GM21367 (cell line): ENCODE results near the gene OSBPL2.

Source experiments
- ATAC-seq: cut with Tn5 transposase; IDR thresholded peaks from one replicate; pipeline ENCODE4 v1.9.1; 2021; ENCODE audit not compliant: unreplicated experiment

Gene OSBPL2

GRCh38 chr20:62296724-62297448, 58.6 kb downstream of the OSBPL2 start:
- no peak for ATAC-seq

GRCh38 chr20:62297449-62298227, 59.3 kb downstream of the OSBPL2 start:
- no peak for ATAC-seq

DNA sequence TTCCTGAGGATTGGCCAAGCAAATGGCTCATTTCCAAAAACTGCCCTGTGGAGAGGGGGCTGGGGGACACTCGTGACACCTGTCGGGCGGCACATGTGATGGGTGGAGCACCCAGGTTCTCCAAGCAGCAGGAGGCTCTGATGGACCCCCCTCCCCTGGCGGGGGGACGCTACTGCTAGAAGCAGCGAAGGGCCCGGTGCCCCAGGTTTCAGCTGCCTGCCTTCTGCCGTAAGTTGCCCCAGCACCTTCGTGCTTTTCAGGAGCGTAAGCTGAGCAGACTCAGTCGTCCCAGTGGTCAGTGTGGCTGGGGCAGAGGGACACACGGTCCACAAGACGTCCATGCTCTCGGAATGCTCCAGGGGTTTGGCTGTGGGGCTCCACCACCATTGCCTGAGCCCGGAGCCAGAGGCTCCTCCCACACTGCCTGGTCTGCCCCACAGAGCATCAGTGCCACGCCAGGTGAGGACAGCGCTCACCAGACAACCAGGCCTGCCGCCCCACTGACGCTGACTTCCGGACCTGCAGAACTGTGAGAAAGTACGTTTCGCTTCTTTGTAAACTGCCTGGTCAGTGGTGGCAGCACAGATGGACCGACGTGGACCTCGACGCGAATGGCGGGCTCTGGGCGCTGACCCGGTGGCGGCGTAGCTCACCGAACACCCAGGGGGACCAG, 60.4 kb downstream of the OSBPL2 start:
- ATAC-seq = no peak

DNA sequence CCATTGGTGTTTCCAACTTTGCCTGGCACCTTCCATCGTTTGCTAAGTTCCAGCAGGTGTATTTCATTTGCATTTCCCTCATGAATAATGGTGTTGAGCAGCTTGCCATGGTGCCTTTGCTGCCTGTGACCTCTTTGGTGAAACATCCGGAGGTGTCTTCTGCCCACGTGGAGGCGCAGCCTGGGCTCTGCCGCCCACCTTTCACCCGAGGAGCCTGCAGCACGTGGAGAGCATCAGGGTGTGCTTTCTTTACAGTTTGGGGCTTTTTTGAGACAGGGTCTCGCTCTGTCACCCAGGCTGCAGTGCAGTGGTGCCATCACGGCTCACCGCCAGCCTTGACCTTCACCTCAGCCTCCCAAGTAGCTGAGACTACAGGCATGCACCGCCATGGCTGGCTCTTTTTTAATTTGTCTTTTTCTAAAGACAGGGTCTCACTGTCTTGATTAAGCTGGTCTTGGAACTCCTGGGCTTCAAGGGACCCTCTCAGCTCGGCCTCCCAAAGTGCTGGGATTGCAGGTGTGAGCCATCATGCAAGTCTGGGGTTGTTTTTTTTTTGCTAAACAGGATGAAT, 61.4 kb downstream of the OSBPL2 start:
- no peak for ATAC-seq

GRCh38 chr20:62300319-62300718, 62.0 kb downstream of the OSBPL2 start:
- ATAC-seq = no peak

DNA sequence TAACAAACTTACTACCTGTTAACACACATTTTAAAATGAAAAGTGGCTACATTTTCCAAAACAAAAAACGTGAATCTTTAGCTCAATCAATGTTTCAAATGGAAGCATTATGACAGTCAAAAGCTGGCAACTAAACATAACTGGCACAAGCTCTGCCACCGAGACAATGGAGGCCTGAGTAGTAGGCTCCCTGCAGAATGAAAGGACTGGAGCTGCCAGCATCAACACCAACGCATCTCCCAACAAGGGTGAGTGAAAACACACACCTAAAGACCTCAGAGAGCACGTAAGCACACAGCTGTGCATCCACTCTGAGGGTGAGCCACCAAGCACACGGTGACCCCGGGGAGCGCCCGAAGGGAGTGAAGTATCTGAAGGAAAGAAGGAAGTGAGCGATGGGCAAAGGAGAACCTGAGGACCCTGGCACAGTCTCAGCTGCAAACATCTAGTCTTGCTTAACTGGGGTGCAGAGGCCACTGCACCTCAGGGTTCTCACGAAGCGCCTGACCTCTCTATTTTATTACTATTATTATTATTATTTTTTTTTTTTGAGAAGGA, 62.9 kb downstream of the OSBPL2 start:
- ATAC-seq = no peak

DNA sequence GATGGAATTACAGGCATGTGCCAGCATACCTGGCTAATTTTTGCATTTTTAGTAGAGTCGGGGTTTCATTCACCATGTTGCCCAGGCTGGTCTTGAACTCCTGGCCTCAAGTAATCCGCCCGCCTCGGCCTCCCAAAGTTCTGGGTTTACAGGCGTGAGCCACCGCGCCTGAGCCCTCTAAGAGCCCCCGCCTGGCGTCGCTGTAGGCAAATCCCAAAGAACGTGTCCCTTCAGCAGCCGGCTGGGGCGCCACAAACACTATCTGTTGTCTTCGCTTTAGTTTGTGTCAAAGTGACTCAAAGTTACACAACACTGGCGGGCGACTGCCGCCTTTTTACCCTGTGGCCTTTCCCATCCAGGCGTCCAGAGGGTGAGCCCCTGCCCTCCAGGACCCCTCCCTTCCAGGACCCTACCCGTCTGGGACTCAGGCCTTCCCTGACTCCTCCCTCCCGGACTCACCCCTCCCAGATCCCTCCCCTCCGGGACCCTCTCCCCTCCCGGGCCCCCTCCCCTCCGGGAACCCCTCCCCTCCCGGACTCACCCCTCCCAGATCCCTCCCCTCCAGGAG, 63.5 kb downstream of the OSBPL2 start:
- ATAC-seq = peak; percentile 31

GRCh38 chr20:62302341-62303061, 64.2 kb downstream of the OSBPL2 start, which contains the start of gene ADRM1:
Gene ADRM1 (plus strand): TSS chr20:62302997. CDS start chr20:62303569, 572 bp downstream.
- ATAC-seq = peak; percentile 75

- no peak for ATAC-seq
These were observed 64.7 kb downstream of the OSBPL2 start for GRCh38 chr20:62303062-62303339.

- peak; percentile 0 for ATAC-seq
These were observed 65.3 kb downstream of the OSBPL2 start for GRCh38 chr20:62303340-62304226.

DNA sequence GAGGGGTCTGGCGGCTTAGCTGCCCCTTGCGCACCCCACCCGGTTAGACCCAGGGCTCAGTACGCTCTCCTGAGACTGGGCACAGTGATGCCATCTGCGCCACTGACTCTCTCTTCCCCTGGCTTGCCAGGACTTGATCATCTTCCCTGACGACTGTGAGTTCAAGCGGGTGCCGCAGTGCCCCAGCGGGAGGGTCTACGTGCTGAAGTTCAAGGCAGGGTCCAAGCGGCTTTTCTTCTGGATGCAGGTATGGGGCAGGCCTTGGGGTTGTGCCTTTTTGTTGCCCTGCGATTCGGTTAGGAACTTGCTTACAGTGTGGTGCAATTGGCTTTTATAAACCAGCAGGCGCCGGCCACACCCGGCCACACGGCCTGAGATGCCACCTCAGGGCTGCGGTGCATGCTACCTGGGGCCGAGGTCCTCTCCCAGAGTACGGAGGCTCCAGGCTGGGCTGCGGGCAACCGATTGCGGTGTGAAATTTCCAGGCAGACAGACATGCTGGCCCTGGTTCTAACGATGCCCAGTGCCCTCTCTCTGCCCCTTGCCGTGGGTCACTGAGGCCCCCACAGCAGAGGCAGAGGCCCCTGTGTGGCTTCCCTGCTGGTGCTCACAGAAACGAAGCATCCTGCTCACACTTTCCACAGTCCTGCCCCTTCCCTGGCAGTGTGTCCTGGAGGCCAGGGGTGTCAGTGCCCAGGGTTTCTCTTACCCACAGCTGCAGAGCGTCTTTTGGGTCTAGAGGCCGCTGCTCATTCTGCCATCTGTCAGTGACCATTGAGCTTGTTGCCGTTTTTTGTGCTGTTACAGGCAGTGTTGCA, 66.2 kb downstream of the OSBPL2 start:
- no peak for ATAC-seq

- no peak for ATAC-seq
These were observed 66.9 kb downstream of the OSBPL2 start for GRCh38 chr20:62305149-62305764.

GRCh38 chr20:62305765-62306413, 67.6 kb downstream of the OSBPL2 start:
- no peak for ATAC-seq

GRCh38 chr20:62306414-62307187, 68.3 kb downstream of the OSBPL2 start:
- ATAC-seq = no peak

DNA sequence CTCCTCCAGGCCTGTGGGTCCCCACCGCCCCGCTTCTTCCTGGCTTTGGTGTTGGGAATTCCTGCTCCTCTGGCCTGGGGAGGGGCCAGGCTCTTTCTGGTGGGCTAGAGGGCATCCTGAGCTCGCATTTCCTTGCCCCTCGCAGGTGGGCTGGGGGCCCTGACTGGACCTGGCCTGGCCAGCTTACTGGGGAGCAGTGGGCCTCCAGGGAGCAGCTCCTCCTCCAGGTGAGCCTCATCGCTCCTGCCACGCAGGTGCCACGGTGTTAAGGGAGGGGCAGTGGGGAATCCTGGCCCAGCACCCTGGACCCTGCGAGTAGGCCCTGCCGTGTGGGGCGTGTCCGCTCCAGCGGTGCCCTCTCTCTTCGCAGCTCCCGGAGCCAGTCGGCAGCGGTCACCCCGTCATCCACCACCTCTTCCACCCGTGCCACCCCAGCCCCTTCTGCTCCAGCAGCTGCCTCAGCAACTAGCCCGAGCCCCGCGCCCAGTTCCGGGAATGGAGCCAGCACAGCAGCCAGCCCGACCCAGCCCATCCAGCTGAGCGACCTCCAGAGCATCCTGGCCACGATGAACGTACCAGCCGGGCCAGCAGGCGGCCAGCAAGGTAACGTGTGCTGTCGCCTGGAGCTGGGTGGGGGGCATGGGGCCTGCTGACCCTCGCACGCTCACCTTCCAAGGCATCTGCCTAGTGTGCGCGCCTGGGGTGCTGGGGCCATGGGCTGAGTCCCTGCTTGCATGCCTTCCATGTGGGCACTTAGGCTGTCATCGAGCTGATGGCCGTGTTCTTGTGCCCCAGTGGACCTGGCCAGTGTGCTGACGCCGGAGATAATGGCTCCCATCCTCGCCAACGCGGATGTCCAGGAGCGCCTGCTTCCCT, 69.1 kb downstream of the OSBPL2 start:
- ATAC-seq = no peak
